Spleen (tissue), 7 donors: ENCODE results near the gene RGS9BP.
"Not testable (repeated sequence)": the region's sequence is repeated elsewhere in the genome, so short reads cannot be mapped to it uniquely, and the experiment has no call there.

ENCODE experiments used
- CTCF ChIP-seq, 11 experiments: fragments of 200-600 bp in 7 of 11; fragments of 450-650 bp in 4 of 11; sonication (generic) in 4 of 11; IDR thresholded peaks in 8 of 11; conservative IDR thresholded peaks in 3 of 11; 1 replicate in 7 of 11; 2 replicates in 4 of 11; pipeline versions ENCODE4 v1.4.0 to v1.8.0; 2016 to 2021; ENCODE audit warnings: antibody characterized with exemption in 11 of 11, inconsistent platforms in 4 of 11, mild to moderate bottlenecking in 1 of 11
- POLR2A ChIP-seq, 3 donors: fragments of 450-650 bp; IDR thresholded peaks; one replicate each; pipeline ENCODE4 v1.5.1; 2017; ENCODE audit warnings: antibody characterized with exemption in 3 of 3, mild to moderate bottlenecking in 1 of 3
- POLR2AphosphoS5 ChIP-seq, 3 donors: sonication (generic); formaldehyde crosslinking; IDR thresholded peaks; one replicate each; pipeline ENCODE4 v1.5.1; 2017; ENCODE audit warnings: antibody characterized with exemption in 3 of 3
- donor health status: DM: no; HTN: no; CAD: no; lungs with moderate emphysema.
- donor health status: DM: no; HTN: no; CAD: no.
- donor health status: DM: no; HTN: no; CAD: no.

- TF ChIP-seq POLR2AphosphoS5 (IDR thresholded peaks at IDR 0.05); POLR2A (IDR thresholded peaks at IDR 0.05); CTCF (IDR thresholded peaks at IDR 0.05 in 8 of 11, conservative IDR thresholded peaks at IDR 0.05 in 3 of 11): not testable (repeated sequence)
Measured at GRCh38 chr19:32700129-32700528, 24.5 kb downstream of the RGS9BP start.
